Activated CD8-positive, alpha-beta memory T cell treated with anti-CD3 and anti-CD28 coated beads, Interleukin-2, amount 10 ng/mL, durations not matched to agents 7 days and 5 days (primary cell): Measurements from ENCODE around the gene NEURL3. TPM values are rescaled to one million over a fixed set of nuclear protein-coding genes. Genes with fewer than 3 reads are reported as not detected.
"Not testable (repeated sequence)": the region's sequence is repeated elsewhere in the genome, so short reads cannot be mapped to it uniquely, and the experiment has no call there.

ENCODE experiments used
- ATAC-seq: fragments of 150-1000 bp; cut with Tn5 transposase; one replicate; pipeline ENCODE4 v1.10.0; 2021; ENCODE audit warnings: moderate library complexity
- CTCF ChIA-PET: fragments of 350-600 bp; sonication (Branson Sonifier 250); formaldehyde crosslinking; loops from one replicate; lab custom pipeline; 2021; ENCODE audit warnings: antibody characterized with exemption; lab: Charles Lee
- DNase-seq: peaks from one replicate; pipeline ENCODE4 v3.0.0-alpha.2; 2020
- H3K27ac Mint-ChIP-seq: one replicate; pipeline ENCODE4 v1.8.0; 2021; ENCODE audit warnings: mild to moderate bottlenecking, mixed read lengths
- H3K27me3 Mint-ChIP-seq: one replicate; pipeline ENCODE4 v1.8.0; 2021; ENCODE audit warnings: mixed read lengths
- H3K36me3 Mint-ChIP-seq: one replicate; pipeline ENCODE4 v1.8.0; 2021; ENCODE audit warnings: mild to moderate bottlenecking, mixed read lengths
- H3K4me1 Mint-ChIP-seq: one replicate; pipeline ENCODE4 v1.8.0; 2021; ENCODE audit warnings: mixed read lengths
- H3K4me3 Mint-ChIP-seq: one replicate; pipeline ENCODE4 v1.8.0; 2021; ENCODE audit warnings: mild to moderate bottlenecking, moderate library complexity, mixed read lengths
- H3K9me3 Mint-ChIP-seq: one replicate; pipeline ENCODE4 v1.8.0; 2022; ENCODE audit warnings: low read depth, mixed read lengths
- total RNA-seq, 2 experiments: library from RNA; stranded (reverse); gene quantifications; one replicate each; pipeline ENCODE4 v1.2.3, GENCODE V29; 2021

The NEURL3 gene
- total RNA-seq, 2 experiments from 2014 or later, result 0.38 to 0.52 TPM

GRCh38 chr2:96506907-96507240 lies 1.7 kb upstream of the NEURL3 start:
- H3K27ac Mint-ChIP-seq, result no peak overlapping the region
- H3K27me3 Mint-ChIP-seq, result no peaks in the 10 kb centered on the region
- ATAC-seq (no peak), DNase-seq (peak; percentile 37)
- no peaks in the 10 kb centered on the region for H3K9me3 Mint-ChIP-seq
- no peaks in the 10 kb centered on the region for H3K36me3 Mint-ChIP-seq
- peaks cover 33% of the 10 kb centered on the region for H3K4me1 Mint-ChIP-seq
- H3K4me3 Mint-ChIP-seq, result no peak overlapping the region
- CTCF ChIA-PET, result interaction anchor here (0.9 to 7.3 kb wide), 6 partner anchors 12 to 186 kb away, joined by 4 to 157 read pairs (median 6); no protein-coding TSS in a partner anchor

GRCh38 chr2:96506016-96506906 lies 1.1 kb upstream of the NEURL3 start:
- H3K27me3 Mint-ChIP-seq, result no peaks in the 10 kb centered on the region
- CTCF ChIA-PET, result interaction anchor here (0.7 to 7.3 kb wide), 9 partner anchors 11 to 181 kb away, joined by 3 to 157 read pairs (median 4); partner anchors contain the start of gene ITPRIPL1
- no peak overlapping the region for H3K4me3 Mint-ChIP-seq
- DNase-seq (peak; percentile 38), ATAC-seq (no peak)
- H3K36me3 Mint-ChIP-seq, result no peaks in the 10 kb centered on the region
- H3K27ac Mint-ChIP-seq, result no peak overlapping the region
- H3K4me1 Mint-ChIP-seq, result peaks cover 40% of the 10 kb centered on the region
- H3K9me3 Mint-ChIP-seq, result no peaks in the 10 kb centered on the region

- Mint-ChIP-seq H3K4me3 (no peak overlapping the region), H3K9me3 (no peaks in the 10 kb centered on the region), H3K27ac (no peak overlapping the region), H3K27me3 (no peaks in the 10 kb centered on the region), H3K36me3 (no peaks in the 10 kb centered on the region), H3K4me1 (peaks cover 40% of the 10 kb centered on the region)
- DNase-seq (peak; percentile 34), ATAC-seq (no peak)
- CTCF ChIA-PET, result interaction anchor here (0.9 to 1.6 kb wide), 2 partner anchors 10 to 365 kb away, joined by 3 read pairs; partner anchors contain the start of gene ASTL
These were observed 1.4 kb downstream of the NEURL3 start for GRCh38 chr2:96503637-96504243.

- no peak overlapping the region for H3K4me3 Mint-ChIP-seq
- H3K36me3 Mint-ChIP-seq, result no peaks in the 10 kb centered on the region
- no peaks in the 10 kb centered on the region for H3K9me3 Mint-ChIP-seq
- DNase-seq (peak; percentile 37), ATAC-seq (no peak)
- H3K4me1 Mint-ChIP-seq, result peaks cover 43% of the 10 kb centered on the region
- CTCF ChIA-PET, result interaction anchor here (0.6 kb wide), 1 partner anchor 96 kb away, joined by 3 read pairs; no protein-coding TSS in a partner anchor
- no peaks in the 10 kb centered on the region for H3K27me3 Mint-ChIP-seq
- no peak overlapping the region for H3K27ac Mint-ChIP-seq
These were observed 2.1 kb downstream of the NEURL3 start for GRCh38 chr2:96502891-96503636.

- no peaks in the 10 kb centered on the region for H3K36me3 Mint-ChIP-seq
- no peaks in the 10 kb centered on the region for H3K27me3 Mint-ChIP-seq
- H3K4me1 Mint-ChIP-seq, result peaks cover 42% of the 10 kb centered on the region
- DNase-seq (peak; percentile 21), ATAC-seq (peak; percentile 53)
- H3K9me3 Mint-ChIP-seq, result no peaks in the 10 kb centered on the region
- CTCF ChIA-PET, result interaction anchor here (0.6 to 0.7 kb wide), 2 partner anchors 52 to 95 kb away, joined by 3 to 4 read pairs; no protein-coding TSS in a partner anchor
- H3K27ac Mint-ChIP-seq, result peak overlapping the region; percentile 69
- H3K4me3 Mint-ChIP-seq, result no peak overlapping the region
These were observed 3.0 kb downstream of the NEURL3 start for GRCh38 chr2:96501886-96502810.

GRCh38 chr2:96501471-96501874 lies 3.7 kb downstream of the NEURL3 start:
- H3K27ac Mint-ChIP-seq, result peak overlapping the region; percentile 69
- DNase-seq (peak; percentile 59), ATAC-seq (peak; percentile 65)
- H3K9me3 Mint-ChIP-seq, result no peaks in the 10 kb centered on the region
- CTCF ChIA-PET, result interaction anchor here (0.7 kb wide), 1 partner anchor 53 kb away, joined by 4 read pairs; no protein-coding TSS in a partner anchor
- no peaks in the 10 kb centered on the region for H3K27me3 Mint-ChIP-seq
- no peaks in the 10 kb centered on the region for H3K36me3 Mint-ChIP-seq
- H3K4me1 Mint-ChIP-seq, result peaks cover 45% of the 10 kb centered on the region
- no peak overlapping the region for H3K4me3 Mint-ChIP-seq

GRCh38 chr2:96500385-96501066 lies 4.6 kb downstream of the NEURL3 start:
- Mint-ChIP-seq H3K4me1 (peaks cover 47% of the 10 kb centered on the region), H3K27ac (no peak overlapping the region), H3K9me3 (peaks cover 5% of the 10 kb centered on the region), H3K4me3 (no peak overlapping the region), H3K36me3 (peaks cover 6% of the 10 kb centered on the region), H3K27me3 (no peaks in the 10 kb centered on the region)
- CTCF ChIA-PET, result no interaction called here
- peak; percentile 34 for DNase-seq
- ATAC-seq, result no peak

GRCh38 chr2:96499061-96499960 lies 5.8 kb downstream of the NEURL3 start:
- no peaks in the 10 kb centered on the region for H3K27me3 Mint-ChIP-seq
- H3K4me3 Mint-ChIP-seq, result no peak overlapping the region
- H3K9me3 Mint-ChIP-seq, result peaks cover 10% of the 10 kb centered on the region
- ATAC-seq, result no peak
- peaks cover 12% of the 10 kb centered on the region for H3K36me3 Mint-ChIP-seq
- DNase-seq, result peak; percentile 12
- no peak overlapping the region for H3K27ac Mint-ChIP-seq
- CTCF ChIA-PET, result interaction anchor here (1.7 kb wide), 1 partner anchor 92 kb away, joined by 4 read pairs; no protein-coding TSS in a partner anchor
- peaks cover 42% of the 10 kb centered on the region for H3K4me1 Mint-ChIP-seq

GRCh38 chr2:96498611-96499010 lies 6.5 kb downstream of the NEURL3 start:
- CTCF ChIA-PET, result interaction anchor here (1.7 to 6.7 kb wide), 2 partner anchors 10 to 91 kb away, joined by 4 to 38 read pairs; no protein-coding TSS in a partner anchor
- Mint-ChIP-seq H3K36me3 (peaks cover 18% of the 10 kb centered on the region), H3K4me1 (peaks cover 43% of the 10 kb centered on the region), H3K9me3 (peaks cover 12% of the 10 kb centered on the region)
- not testable (repeated sequence) for ATAC-seq, H3K27me3 Mint-ChIP-seq, DNase-seq, H3K4me3 Mint-ChIP-seq, H3K27ac Mint-ChIP-seq

GRCh38 chr2:96498021-96498431 lies 7.1 kb downstream of the NEURL3 start:
- Mint-ChIP-seq H3K36me3 (peaks cover 21% of the 10 kb centered on the region), H3K4me3 (no peak overlapping the region), H3K9me3 (peaks cover 12% of the 10 kb centered on the region), H3K4me1 (peaks cover 47% of the 10 kb centered on the region), H3K27me3 (no peaks in the 10 kb centered on the region), H3K27ac (no peak overlapping the region)
- ATAC-seq (no peak), DNase-seq (no peak)
- CTCF ChIA-PET, result interaction anchor here (1.7 to 6.7 kb wide), 2 partner anchors 10 to 90 kb away, joined by 4 to 38 read pairs; no protein-coding TSS in a partner anchor
